T-cell (primary cell): ENCODE measurements around the gene SMARCA4. TPM values are rescaled to one million over a fixed set of nuclear protein-coding genes. Genes with fewer than 3 reads are reported as not detected.
A peak's percentile ranks its signal among the peaks of the same experiment; 100 is the strongest.

Experiments
- ATAC-seq, 4 experiments: fragments of 200-7000 bp in 3 of 4; fragments of 150-1000 bp in 1 of 4; cut with Tn5 transposase; replicated peaks in 1 of 4; 1 replicate in 3 of 4; 2 replicates in 1 of 4; pipeline ENCODE4 v1.10.0; 2021; ENCODE audit warnings: moderate library complexity in 3 of 4, mild to moderate bottlenecking in 2 of 4, moderate number of reproducible peaks in 1 of 4
- CTCF ChIA-PET, 2 donors: fragments of 300-600 bp; sonication (Branson Sonifier 250); formaldehyde crosslinking; loops; one replicate each; lab custom pipeline; 2022; ENCODE audit warnings: antibody characterized with exemption in 2 of 2; lab: Charles Lee
- POLR2A ChIA-PET, 2 donors: fragments of 300-600 bp; sonication (Branson Sonifier 250); formaldehyde crosslinking; loops; one replicate each; lab custom pipeline; 2022; ENCODE audit warnings: antibody characterized with exemption in 2 of 2; lab: Charles Lee
- DNase-seq, 35 experiments: peaks; one replicate each; pipeline versions ENCODE4 v3.0.0 to v3.0.0-alpha.2; 2013 to 2023
- H3K27ac ChIP-seq: one replicate; pipeline ENCODE4 v1.5.1; 2013; ENCODE audit warnings: low read length
- H3K27me3 ChIP-seq, 2 experiments: replicated peaks in 1 of 2; 1 replicate in 1 of 2; 2 replicates in 1 of 2; pipeline versions ENCODE4 v1.6.1 to v1.7.0; 2013; ENCODE audit warnings: low read length in 1 of 2, mixed read lengths in 1 of 2; ENCODE audit not compliant: control insufficient read depth in 2 of 2, insufficient read depth in 2 of 2; ENCODE audit errors: extremely low read depth in 1 of 2
- H3K36me3 ChIP-seq, 2 donors: 1 replicate in 1 of 2; 2 replicates in 1 of 2; pipeline versions ENCODE4 v1.6.1 to v1.7.0; 2013; ENCODE audit warnings: low read length in 1 of 2; ENCODE audit not compliant: control insufficient read depth in 2 of 2, insufficient read depth in 1 of 2; ENCODE audit errors: extremely low read depth in 1 of 2
- H3K4me1 ChIP-seq, 2 experiments: 1 replicate in 1 of 2; 2 replicates in 1 of 2; pipeline versions ENCODE4 v1.6.1 to v1.7.0; 2013; ENCODE audit warnings: low read length in 2 of 2, mixed read lengths in 1 of 2; ENCODE audit not compliant: insufficient read depth in 2 of 2, control insufficient read depth in 1 of 2; ENCODE audit errors: extremely low read depth in 1 of 2
- H3K4me3 ChIP-seq, 2 donors: 1 replicate in 1 of 2; 2 replicates in 1 of 2; pipeline versions ENCODE4 v1.5.1 to v1.7.0; 2013; ENCODE audit warnings: mild to moderate bottlenecking in 2 of 2, low read length in 1 of 2, moderate library complexity in 1 of 2; ENCODE audit not compliant: control insufficient read depth in 1 of 2; ENCODE audit errors: extremely low read depth in 1 of 2
- H3K9me3 ChIP-seq: 2 replicates; pipeline ENCODE4 v1.7.0; 2013
- H3K27ac Mint-ChIP-seq, 2 donors: one replicate each; pipeline ENCODE4 v1.8.0; 2020 to 2021; ENCODE audit warnings: mild to moderate bottlenecking in 2 of 2, mixed read lengths in 2 of 2
- H3K27me3 Mint-ChIP-seq, 2 donors: one replicate each; pipeline ENCODE4 v1.8.0; 2021 to 2022; ENCODE audit warnings: mixed read lengths in 2 of 2
- H3K36me3 Mint-ChIP-seq: one replicate; pipeline ENCODE4 v1.8.0; 2021; ENCODE audit warnings: mixed read lengths
- H3K4me1 Mint-ChIP-seq, 3 donors: one replicate each; pipeline ENCODE4 v1.8.0; 2020 to 2022; ENCODE audit warnings: mixed read lengths in 3 of 3, mild to moderate bottlenecking in 1 of 3
- H3K4me3 Mint-ChIP-seq, 3 donors: one replicate each; pipeline ENCODE4 v1.8.0; 2020 to 2022; ENCODE audit warnings: mild to moderate bottlenecking in 3 of 3, mixed read lengths in 3 of 3, moderate library complexity in 3 of 3
- H3K9me3 Mint-ChIP-seq, 3 donors: one replicate each; pipeline ENCODE4 v1.8.0; 2020 to 2022; ENCODE audit warnings: mixed read lengths in 3 of 3
- WGBS: methylation state at CpG from one replicate; pipeline ENCODE4 v1.1.5; 2013; ENCODE audit warnings: missing lambda C conversion rate; ENCODE audit not compliant: insufficient coverage; 5-methylcytosine and 5-hydroxymethylcytosine counted together
- total RNA-seq, 35 experiments: library from RNA in 6 of 35; stranded (reverse) in 6 of 35; fragments of 120-200 nt in 1 of 35; gene quantifications; one replicate each; pipeline versions ENCODE4 v1.2.1 to v1.2.4 and lab custom pipeline; 2013 to 2026

Gene SMARCA4
- total RNA-seq, 5 donors from 2014 or later (not counting 1 experiment from before 2014, with no cell fraction given), result 93.4 to 114 (median 109) TPM

- peaks cover 52% of the 10 kb centered on the region for H3K36me3 Mint-ChIP-seq
Measured at GRCh38 chr19:11023016-11023415, 62.2 kb downstream of the SMARCA4 start.

DNA sequence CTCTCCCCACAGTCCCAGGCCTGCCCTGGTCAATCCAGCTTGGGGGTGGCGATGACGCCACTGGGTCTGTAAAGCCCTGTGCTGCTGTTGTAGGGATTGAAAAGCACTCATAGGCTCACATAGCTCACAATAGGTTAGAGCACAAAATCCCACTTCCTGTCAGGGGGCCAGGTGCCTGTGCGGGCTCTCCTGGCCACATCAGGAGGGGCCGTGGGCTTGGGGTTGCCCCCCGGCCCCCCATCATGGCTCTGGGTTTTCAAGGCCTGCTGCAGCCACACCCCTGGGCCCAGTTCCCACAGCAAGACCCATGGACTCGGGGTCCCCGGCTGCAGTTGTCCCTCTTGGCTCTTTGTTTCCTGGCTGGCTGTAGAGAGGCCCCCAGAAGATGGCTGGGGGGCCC, 62.9 kb downstream of the SMARCA4 start:
- no peak for DNase-seq
- no peak overlapping the region for H3K27ac ChIP-seq
- no peak overlapping the region for H3K4me3 ChIP-seq
- H3K27ac Mint-ChIP-seq, result no peak overlapping the region
- no peaks in the 10 kb centered on the region for H3K27me3 Mint-ChIP-seq
- CTCF ChIA-PET, result interaction anchor here in 1 of 2 donors (0.6 kb wide), 1 partner anchor 256 kb away, joined by 4 read pairs; no protein-coding TSS in a partner anchor
- POLR2A ChIA-PET, result interaction anchor here in 1 of 2 donors (0.6 kb wide), 1 partner anchor 63 kb away, joined by 5 read pairs; the partner anchor contains the start of gene SMARCA4
- no peak overlapping the region for H3K4me3 Mint-ChIP-seq
- peaks cover 47% of the 10 kb centered on the region for H3K36me3 Mint-ChIP-seq
- WGBS, result 78% methylated on average over 5 of the region's 7 CpGs
- H3K36me3 ChIP-seq, result peaks cover 29 to 90% of the 10 kb centered on the region in 2 donors
- no peak for ATAC-seq
- H3K9me3 ChIP-seq, result no peaks in the 10 kb centered on the region
- no peaks in the 10 kb centered on the region for H3K9me3 Mint-ChIP-seq
- H3K27me3 ChIP-seq, result no peaks in the 10 kb centered on the region
- no peaks in the 10 kb centered on the region for H3K4me1 ChIP-seq
- no peaks in the 10 kb centered on the region for H3K4me1 Mint-ChIP-seq

More at GRCh38 chr19:11023016-11023415, 62.2 kb downstream of the SMARCA4 start:
- no peaks in the 10 kb centered on the region for H3K4me1 ChIP-seq
- DNase-seq (no peak), ATAC-seq (no peak)
- no peaks in the 10 kb centered on the region for H3K27me3 ChIP-seq
- POLR2A ChIA-PET, result no interaction called here
- peaks cover 23 to 90% of the 10 kb centered on the region in 2 donors for H3K36me3 ChIP-seq
- no peak overlapping the region for H3K27ac ChIP-seq
- H3K9me3 ChIP-seq, result no peaks in the 10 kb centered on the region
- WGBS, result 100% methylated on average over 8 of the region's 11 CpGs
- no peak overlapping the region for H3K27ac Mint-ChIP-seq
- CTCF ChIA-PET, result no interaction called here
- no peaks in the 10 kb centered on the region for H3K27me3 Mint-ChIP-seq
- no peaks in the 10 kb centered on the region for H3K9me3 Mint-ChIP-seq
- no peaks in the 10 kb centered on the region for H3K4me1 Mint-ChIP-seq
- no peak overlapping the region for H3K4me3 ChIP-seq
- no peak overlapping the region for H3K4me3 Mint-ChIP-seq

DNA sequence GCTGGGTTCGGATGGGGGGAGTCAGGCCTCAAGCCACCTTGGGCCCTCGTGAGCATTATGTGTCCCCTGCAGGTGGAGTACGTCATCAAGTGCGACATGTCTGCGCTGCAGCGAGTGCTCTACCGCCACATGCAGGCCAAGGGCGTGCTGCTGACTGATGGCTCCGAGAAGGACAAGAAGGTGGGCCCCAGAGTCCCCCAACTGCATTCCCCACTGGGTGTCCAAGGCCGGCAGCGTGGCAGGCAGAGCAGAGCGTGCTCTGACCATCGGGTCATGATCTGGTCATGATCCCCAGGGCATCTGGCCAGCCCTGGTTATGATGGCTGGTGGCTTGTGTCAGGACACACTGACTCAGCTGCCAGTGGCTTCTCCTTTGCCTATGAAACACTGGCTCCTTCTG, 63.4 kb downstream of the SMARCA4 start:
- no peak for ATAC-seq
- H3K27ac Mint-ChIP-seq, result peak overlapping the region in 1 of 2 donors; percentile 11
- Histone ChIP-seq H3K27ac (no peak overlapping the region), H3K9me3 (no peaks in the 10 kb centered on the region), H3K4me3 (no peak overlapping the region), H3K36me3 (peaks cover 29 to 90% of the 10 kb centered on the region in 2 donors), H3K27me3 (no peaks in the 10 kb centered on the region), H3K4me1 (no peaks in the 10 kb centered on the region)
- H3K4me1 Mint-ChIP-seq, result no peaks in the 10 kb centered on the region
- CTCF ChIA-PET, result interaction anchor here in 1 of 2 donors (0.6 kb wide), 1 partner anchor 255 kb away, joined by 4 read pairs; no protein-coding TSS in a partner anchor
- no peak for DNase-seq
- H3K27me3 Mint-ChIP-seq, result no peaks in the 10 kb centered on the region
- H3K9me3 Mint-ChIP-seq, result no peaks in the 10 kb centered on the region
- no peak overlapping the region for H3K4me3 Mint-ChIP-seq
- peaks cover 43% of the 10 kb centered on the region for H3K36me3 Mint-ChIP-seq
- 93% methylated on average over 12 of the region's 13 CpGs for WGBS
- POLR2A ChIA-PET, result interaction anchor here in 1 of 2 donors (0.6 kb wide), 1 partner anchor 63 kb away, joined by 5 read pairs; the partner anchor contains the start of gene SMARCA4

- 96% methylated on average over 6 of the region's 6 CpGs for WGBS
Measured at GRCh38 chr19:11025006-11025405, 64.2 kb downstream of the SMARCA4 start.

DNA sequence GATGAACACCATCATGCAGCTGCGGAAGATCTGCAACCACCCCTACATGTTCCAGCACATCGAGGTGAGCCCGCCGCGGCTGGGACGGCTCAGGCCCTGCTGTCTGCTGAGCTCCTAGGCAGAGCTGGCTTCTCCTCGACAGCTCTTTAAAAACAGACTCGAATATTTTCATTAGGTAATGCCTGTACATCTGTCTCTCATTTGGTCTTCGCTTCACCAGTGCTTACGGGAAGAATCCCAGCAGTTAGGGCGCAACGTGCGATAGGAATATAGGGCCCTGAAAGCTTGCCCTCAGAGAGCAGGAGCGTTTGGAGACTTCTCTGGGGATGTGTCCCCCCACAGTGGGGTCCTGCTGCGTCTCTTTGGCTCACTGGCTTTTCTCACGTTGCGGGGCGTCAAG, 64.6 kb downstream of the SMARCA4 start:
- H3K27me3 ChIP-seq, result no peaks in the 10 kb centered on the region
- DNase-seq, result no peak
- H3K4me3 Mint-ChIP-seq, result no peak overlapping the region
- H3K9me3 Mint-ChIP-seq, result no peaks in the 10 kb centered on the region
- H3K4me1 Mint-ChIP-seq, result no peaks in the 10 kb centered on the region
- no peak overlapping the region for H3K4me3 ChIP-seq
- POLR2A ChIA-PET, result no interaction called here
- ATAC-seq, result no peak
- H3K27me3 Mint-ChIP-seq, result no peaks in the 10 kb centered on the region
- no peaks in the 10 kb centered on the region for H3K9me3 ChIP-seq
- H3K27ac Mint-ChIP-seq, result peak overlapping the region in 1 of 2 donors; percentile 22
- CTCF ChIA-PET, result interaction anchor here in 1 of 2 donors (0.6 to 0.7 kb wide), 2 partner anchors 84 to 163 kb away, joined by 3 to 4 read pairs; no protein-coding TSS in a partner anchor
- peaks cover 43% of the 10 kb centered on the region for H3K36me3 Mint-ChIP-seq
- H3K4me1 ChIP-seq, result no peaks in the 10 kb centered on the region
- H3K27ac ChIP-seq, result no peak overlapping the region
- peaks cover 31 to 89% of the 10 kb centered on the region in 2 donors for H3K36me3 ChIP-seq
- WGBS, result 97% methylated on average over 16 of the region's 18 CpGs

More at GRCh38 chr19:11025006-11025405, 64.2 kb downstream of the SMARCA4 start:
- POLR2A ChIA-PET, result no interaction called here
- H3K27ac ChIP-seq, result no peak overlapping the region
- H3K9me3 ChIP-seq, result no peaks in the 10 kb centered on the region
- H3K4me1 ChIP-seq, result no peaks in the 10 kb centered on the region
- no peaks in the 10 kb centered on the region for H3K27me3 Mint-ChIP-seq
- no peak overlapping the region for H3K4me3 Mint-ChIP-seq
- ATAC-seq (no peak), DNase-seq (no peak)
- no peak overlapping the region for H3K27ac Mint-ChIP-seq
- H3K27me3 ChIP-seq, result no peaks in the 10 kb centered on the region
- H3K36me3 Mint-ChIP-seq, result peaks cover 42% of the 10 kb centered on the region
- H3K4me1 Mint-ChIP-seq, result no peaks in the 10 kb centered on the region
- no peak overlapping the region for H3K4me3 ChIP-seq
- CTCF ChIA-PET, result interaction anchor here in 1 of 2 donors (0.6 to 0.7 kb wide), 2 partner anchors 84 to 162 kb away, joined by 3 to 4 read pairs; no protein-coding TSS in a partner anchor
- no peaks in the 10 kb centered on the region for H3K9me3 Mint-ChIP-seq
- H3K36me3 ChIP-seq, result peaks cover 29 to 87% of the 10 kb centered on the region in 2 donors

DNA sequence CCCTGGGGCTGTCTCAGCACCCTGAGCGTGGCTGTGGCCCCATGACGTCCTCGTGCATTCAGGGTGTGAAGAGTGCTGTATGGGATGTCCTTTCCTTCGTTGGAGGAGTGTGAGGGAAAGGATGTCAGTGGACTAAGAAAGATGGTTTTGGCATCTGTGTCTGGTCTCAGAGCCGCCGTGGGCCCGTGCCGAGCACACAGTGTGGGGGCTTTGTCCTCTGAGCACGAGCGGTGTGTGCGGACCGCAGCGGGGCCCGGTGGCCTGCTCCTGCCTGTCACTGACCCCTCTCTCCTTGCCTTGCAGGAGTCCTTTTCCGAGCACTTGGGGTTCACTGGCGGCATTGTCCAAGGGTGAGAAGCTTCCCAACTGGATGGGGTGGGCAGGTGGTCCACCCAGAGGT, 65.2 kb downstream of the SMARCA4 start:
- DNase-seq, result no peak
- peak overlapping the region in 1 of 2 donors; percentile 22 for H3K27ac Mint-ChIP-seq
- ChIA-PET CTCF (no interaction called here), POLR2A (no interaction called here)
- no peak overlapping the region for H3K4me3 Mint-ChIP-seq
- ATAC-seq, result no peak
- no peaks in the 10 kb centered on the region for H3K9me3 ChIP-seq
- H3K36me3 ChIP-seq, result peaks cover 37 to 89% of the 10 kb centered on the region in 2 donors
- WGBS, result 97% methylated on average over 11 of the region's 16 CpGs
- no peak overlapping the region for H3K4me3 ChIP-seq
- H3K4me1 Mint-ChIP-seq, result no peaks in the 10 kb centered on the region
- H3K4me1 ChIP-seq, result no peaks in the 10 kb centered on the region
- H3K27me3 ChIP-seq, result no peaks in the 10 kb centered on the region
- H3K27ac ChIP-seq, result no peak overlapping the region
- H3K9me3 Mint-ChIP-seq, result no peaks in the 10 kb centered on the region
- peaks cover 41% of the 10 kb centered on the region for H3K36me3 Mint-ChIP-seq
- no peaks in the 10 kb centered on the region for H3K27me3 Mint-ChIP-seq
